ENCODE data around the gene TBC1D12. TPM values are rescaled to one million over a fixed set of nuclear protein-coding genes. Genes with fewer than 3 reads are reported as not detected.
A peak's percentile ranks its signal among the peaks of the same experiment; 100 is the strongest.
"Not testable (repeated sequence)": the region's sequence is repeated elsewhere in the genome, so short reads cannot be mapped to it uniquely, and the experiment has no call there.

Gene TBC1D12
- polyA plus RNA-seq, 1 donor: 21.6 TPM

DNA sequence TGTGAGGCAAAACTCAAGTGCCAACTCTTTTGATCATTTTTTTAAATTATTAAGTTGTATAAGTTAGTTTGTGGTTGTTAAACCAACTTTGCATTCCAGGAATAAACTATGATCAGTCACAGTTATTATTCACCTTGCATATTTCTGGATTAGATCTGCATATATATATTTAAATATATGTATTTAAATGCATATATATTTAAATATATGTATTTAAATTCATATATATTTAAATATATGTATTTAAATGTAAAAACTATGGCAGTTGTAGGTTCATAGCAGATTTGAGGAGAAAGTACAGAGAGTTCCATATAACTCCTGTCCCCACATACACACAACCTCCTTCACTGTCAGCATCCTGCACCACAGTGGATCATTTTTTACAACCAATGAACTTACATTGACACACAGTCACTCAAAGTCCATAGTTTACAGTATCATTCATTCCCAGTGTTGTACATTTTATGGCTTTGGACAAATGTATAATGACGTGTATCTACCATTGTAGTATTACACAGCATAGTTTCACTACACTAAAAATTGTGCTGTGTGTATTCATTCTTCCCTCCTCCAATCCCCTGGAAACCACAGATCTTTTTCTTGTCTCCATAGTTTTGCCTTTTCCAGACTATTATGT lies 49.7 kb downstream of the TBC1D12 start:
- DNase-seq: no peak

DNA sequence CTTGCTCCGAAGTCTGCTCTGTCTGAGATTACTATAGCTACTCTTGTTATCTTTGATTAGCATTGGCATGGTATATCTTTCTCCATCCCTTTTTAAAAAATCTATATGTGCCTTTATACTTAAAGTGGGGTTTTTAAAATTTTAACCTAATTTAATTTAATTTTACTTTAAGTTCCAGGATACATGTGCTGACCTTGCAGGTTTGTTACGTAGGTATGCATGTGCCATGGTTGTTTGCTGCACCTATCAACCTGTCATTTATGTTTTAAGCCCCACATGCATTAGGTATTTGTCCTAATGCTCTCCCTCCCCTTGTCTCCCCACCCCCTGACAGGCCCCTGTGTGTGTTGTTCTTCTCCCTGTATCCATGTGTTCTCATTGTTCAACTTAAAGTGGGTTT lies 54.6 kb downstream of the TBC1D12 start:
- DNase-seq: no peak

DNA sequence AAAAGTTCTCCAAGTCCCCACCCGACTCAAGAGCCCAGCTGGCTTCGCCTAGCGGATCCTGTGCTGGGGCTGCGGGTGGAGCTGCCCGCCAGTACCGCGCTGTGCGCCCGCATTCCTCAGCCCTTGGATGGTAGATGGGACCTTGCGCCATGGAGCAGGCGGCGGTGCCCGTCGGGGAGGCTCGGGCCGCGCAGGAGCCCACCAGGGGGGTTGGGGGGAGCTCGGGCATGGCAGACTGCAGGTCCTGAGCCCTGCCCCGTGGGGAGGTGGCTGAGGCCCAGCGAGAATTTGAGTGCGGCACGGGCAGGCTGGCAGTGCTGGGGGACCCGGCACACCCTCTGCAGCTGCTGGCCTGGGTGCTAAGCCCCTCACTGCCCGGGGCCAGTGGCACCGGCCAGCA lies 57.0 kb downstream of the TBC1D12 start:
- no peak for DNase-seq

DNA sequence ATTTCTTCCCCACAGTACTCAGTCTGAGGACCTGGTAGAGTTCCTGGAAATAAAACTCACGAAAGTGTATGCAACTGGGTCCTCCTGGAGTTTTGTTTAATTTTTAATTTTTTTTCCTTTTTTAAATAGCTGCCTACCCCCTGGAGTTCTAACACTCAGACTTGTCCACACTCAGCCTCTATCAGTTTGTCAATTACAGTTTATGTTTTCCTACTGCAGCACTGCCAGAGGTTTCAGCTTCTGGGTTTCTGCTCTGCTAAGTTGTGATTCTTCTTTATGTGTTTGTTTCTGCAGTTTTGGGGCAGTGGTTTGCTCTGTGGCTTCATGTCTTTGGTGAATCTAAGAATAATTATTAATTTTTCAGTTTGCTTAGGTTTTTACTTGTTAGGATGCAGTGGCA lies 59.2 kb downstream of the TBC1D12 start:
- no peak for DNase-seq

DNA sequence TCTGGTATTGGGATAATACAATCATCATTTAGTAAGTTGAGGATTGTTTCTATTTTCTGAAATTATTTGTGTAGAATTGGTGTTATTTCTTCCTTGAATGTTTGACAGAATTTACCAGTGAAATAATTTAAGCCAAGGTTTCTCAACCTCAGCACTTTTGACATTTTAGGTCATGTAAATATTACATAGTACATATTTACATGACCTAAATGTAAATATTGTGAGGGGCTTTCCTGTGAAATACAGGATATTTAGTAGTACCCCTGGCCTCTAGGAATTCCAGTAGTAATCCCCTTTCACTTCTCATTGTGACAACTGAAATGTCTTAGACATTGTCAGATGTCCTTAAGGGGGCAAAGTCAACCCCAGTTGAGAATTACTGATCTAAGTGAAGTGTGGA lies 59.8 kb downstream of the TBC1D12 start:
- DNase-seq: no peak

DNA sequence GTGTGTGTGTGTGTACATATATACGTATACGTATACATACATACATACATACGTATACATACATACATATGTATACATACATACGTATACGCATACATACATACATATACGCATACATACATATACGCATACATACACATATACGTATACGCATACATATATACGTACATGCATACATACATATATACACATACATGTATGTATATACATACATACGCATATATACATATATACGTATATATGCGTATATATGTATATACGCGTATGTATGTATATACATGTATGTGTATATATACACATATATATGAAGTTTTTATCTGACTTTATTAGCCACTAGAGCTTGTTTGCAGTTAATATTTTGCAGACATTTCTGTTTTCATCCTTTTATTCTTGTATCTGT lies 63.3 kb downstream of the TBC1D12 start:
- no peak for DNase-seq

DNA sequence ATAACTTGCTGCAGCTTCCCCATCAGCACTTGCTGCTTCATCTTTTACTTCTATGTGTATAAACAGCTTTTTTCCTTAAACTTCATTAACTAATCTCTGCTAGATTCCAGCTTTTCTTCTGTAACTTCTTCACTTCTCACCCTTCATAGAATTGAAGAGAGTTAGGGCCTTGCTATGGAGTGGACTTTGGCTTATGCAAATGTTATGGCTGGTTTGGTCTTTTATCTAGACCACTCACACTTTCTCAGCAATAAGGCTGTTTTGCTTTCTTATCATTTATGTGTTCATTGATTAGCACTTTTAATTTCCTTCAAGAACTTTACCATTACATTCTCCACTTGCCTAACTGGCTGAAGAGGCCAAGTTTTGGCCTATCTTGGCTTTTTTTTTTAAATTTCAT lies 79.1 kb downstream of the TBC1D12 start:
- DNase-seq: no peak

DNA sequence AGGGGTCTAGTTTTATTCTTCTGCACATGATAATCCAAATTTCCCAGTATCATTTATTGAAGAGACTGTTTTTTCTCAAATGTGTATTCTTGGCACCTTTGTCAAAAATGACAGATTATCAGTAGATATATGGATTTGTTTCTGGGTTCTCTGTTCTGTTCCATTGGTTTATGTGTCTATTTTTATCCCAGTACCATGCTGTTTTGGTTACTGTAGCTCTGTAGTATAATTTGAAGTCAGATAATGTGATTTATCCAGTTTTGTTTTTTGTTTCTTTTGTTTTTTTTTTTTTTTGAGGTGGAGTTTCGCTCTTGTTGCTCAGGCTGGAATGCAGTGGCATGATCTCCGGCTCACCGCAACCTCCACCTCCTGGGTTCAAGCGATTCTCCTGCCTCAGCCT lies 81.6 kb downstream of the TBC1D12 start:
- DNase-seq: no peak

DNA sequence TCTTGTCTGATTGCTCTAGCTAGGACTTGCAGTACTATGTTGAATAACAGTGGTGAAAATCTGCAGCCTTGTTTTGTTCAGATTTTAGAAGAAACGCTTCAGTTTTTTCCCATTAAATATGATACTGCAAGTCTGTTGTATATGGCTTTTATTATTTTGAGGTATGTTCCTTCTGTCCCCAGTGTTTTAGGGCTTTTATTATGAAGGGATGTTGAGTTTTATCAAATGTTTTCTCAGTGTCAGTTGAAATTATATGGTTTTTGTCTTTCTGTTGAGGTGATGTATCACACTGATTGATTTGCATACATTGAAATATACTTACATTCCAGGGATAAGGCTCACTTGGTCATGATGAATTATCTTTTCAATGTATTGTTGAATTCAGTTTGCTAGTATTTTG lies 82.8 kb downstream of the TBC1D12 start:
- DNase-seq: no peak

DNA sequence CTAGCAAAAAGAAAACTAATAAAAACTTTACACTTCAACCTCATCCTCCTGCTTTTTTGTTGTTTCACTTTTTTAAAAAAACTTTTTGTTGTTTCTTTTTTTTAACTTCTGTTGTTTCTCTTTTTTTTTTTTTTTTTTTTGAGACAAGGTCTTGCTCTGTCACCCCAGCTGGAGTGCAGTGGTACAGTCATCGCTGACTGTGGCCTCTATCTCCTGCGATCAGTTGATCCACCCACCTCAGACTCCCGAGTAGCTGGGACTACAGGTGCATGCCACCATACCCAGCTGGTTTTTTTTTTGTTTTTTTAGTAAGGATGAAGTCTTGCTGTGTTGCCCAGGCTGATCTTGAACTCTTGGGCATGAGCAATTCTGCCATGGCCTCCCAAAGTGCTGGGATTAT lies 85.2 kb downstream of the TBC1D12 start:
- DNase-seq: no peak

DNA sequence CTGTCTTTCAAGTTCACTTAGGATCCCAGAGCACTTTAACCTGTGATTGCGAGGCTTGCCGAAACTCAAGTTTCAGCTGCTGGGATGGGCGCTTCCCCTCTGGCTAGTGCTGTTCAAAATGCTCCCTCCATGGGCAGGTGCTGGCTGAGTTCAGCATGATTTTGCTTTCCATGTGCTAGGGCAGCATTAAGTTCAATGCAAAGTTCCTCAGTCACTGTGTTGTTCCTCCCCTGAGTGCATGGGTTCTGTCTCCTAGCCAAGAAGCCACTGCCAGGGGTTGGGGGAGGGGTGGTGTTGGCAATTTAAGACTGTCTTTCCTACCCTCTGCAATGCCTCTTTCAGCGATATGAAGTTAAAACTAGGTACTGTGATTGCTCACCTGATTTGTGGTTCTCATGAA lies 86.8 kb downstream of the TBC1D12 start:
- no peak for DNase-seq

DNA sequence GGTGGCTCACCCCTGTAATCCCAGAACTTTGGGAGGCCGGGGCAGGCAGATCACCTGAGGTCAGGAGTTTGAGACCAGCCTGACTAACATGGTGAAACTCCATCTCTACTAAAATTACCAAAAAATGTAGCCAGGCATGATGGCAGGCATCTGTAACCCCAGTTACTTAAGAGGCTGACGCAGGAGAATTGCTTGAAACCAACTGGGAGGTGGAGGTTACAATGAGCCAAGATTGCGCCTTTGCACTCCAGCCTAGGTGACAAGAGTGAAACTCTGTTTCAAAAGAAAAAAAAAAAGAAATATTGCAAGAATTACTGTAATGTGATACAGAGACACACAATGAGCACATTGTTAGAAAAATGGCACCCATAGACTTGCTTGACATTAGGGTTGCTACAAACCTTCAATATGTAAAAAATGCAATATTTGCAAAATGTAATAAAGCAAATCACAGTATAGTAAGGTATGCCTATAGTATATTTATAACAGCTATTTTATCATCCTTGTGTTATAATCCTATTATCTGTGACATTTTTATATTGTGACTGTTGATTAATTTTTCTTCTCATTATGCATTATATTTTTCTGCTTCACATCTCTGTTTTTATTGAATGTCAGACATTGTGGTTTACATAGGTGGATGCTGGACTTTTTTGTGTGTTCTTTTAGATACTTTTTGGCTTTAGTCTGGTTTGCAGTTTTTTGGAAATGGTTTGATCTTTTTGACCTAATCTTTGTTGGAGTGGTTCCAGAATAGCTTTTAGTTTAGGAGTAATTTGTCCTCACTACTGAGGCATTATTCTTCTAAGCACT lies 87.8 kb downstream of the TBC1D12 start:
- DNase-seq: no peak

DNA sequence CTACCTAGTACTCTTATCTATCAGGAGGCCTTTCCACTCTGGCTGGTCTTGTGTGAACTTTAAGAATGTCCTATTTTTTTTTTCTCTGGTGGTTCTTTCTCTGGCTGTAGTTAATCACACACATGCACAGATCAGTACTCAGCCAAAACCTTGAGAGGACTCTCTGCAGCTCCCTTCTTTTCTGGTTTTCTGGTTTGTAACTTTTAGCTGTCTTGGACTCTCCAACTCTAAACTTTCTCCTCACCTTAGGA lies 88.4 kb downstream of the TBC1D12 start:
- no peak for DNase-seq

DNA sequence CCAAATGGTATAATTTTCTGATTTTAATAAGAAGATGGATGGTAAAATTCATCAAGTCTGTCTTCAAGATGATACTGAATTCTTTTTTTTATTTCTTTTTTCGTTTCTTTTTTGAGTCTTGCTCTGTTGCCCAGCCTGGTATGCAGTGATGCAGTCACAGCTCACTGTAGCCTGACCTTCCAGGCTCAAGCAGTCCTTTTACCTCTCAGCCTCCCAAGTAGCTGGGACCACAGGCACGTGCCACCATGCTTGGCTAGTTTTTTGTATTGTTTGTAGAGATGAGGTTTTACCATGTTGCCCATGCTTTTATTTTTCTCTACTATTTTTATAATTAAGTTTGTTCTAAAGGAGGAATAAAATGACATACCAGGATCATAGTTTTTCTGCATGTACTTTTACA lies 91.1 kb downstream of the TBC1D12 start:
- no peak for DNase-seq

DNA sequence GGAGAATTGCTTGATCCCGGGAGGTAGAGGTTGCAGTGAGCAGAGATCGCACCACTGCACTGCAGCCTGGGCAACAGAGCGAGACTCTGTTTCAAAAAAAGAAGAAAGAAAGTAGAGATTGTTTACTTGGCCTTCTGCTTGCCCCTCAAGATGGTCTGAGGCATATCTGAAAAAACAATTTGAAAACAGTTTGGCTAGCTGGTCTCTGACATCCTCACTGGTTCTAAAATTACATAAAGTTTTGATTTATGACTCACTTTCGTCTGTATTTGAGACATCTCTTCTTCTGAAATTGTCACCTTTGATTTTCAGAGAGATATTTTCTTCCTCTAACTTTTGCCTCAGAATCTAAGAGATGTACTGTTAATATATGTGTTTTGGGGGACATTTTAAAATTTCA lies 93.7 kb downstream of the TBC1D12 start:
- DNase-seq: no peak

DNA sequence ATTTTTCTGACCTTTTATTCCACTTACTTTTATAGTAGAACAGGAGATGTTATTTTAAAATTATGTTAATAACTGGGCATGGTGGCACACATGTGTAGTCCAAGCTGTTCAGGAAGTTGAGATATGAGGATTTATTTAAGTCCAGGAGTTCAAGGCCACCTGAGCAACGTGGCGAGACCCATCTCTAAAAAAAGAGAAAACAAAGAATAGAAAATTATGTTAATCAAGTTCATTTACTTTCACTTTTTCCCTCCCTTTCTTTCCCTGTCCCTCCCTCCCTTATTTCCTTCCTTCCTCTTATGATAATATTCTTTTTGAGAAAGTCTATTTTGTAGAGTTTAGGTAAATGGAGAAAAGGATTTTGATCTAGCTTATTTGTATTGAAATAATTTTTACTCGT lies 94.3 kb downstream of the TBC1D12 start:
- DNase-seq: no peak

DNA sequence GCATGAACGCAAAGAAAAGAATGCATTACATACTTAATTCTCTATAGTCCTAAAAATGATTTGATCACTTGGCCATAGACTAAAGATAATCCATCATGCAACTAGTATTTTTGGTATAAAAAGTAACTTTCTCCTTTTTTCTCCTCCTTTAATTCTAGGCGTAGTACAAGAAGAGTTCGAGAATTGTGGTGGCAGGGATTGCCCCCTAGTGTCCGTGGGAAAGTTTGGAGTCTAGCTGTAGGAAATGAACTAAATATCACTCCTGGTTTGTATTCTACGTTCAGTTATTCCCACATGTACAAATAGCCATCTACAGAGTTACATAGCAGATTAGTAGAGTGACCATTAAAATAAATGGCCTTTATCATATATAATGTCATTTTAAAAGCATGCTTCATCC lies 97.7 kb downstream of the TBC1D12 start:
- DNase-seq: peak; percentile 3

DNA sequence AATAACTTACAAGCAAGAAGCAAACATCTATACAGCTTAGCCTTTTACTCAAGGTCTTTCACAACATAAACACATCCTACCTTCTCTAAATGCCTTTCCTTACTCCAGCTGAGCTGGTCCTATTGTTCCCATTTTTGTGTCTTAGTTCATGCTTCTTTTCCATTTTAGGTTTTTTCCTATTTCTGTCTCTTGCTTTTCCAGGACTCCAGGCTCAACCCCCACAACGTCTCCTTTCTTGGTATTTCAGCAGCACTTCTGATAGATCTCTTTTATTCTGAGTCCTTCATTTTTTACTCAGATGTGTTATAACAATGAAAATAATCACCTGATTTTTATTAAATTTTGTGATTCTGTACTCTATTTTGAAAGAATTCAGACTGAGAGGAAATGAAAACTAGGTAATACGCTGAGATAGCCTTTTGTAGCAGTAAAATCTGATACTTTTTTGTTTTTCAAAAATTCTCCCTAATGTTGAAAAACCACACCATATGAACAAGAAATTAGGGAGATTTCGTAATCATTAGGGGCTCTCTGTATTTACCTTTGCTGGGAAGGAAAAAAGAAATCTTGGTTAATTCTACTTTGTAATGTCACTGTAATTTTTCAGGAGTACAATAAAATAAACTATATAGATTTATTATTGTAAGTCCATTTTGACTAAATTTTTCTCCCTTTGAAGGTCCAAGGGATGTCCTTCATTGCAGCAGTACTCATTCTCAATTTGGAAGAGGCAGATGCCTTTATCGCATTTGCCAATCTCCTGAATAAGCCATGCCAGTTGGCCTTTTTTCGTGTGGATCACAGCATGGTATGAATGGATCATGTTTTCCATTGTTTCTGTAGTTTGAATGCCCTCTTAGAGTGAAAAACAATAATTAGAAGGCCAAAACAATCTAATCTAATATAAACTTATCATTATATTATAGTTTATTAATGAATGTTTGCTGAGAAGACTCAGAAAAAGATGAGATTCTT lies 119.2 kb downstream of the TBC1D12 start:
- DNase-seq: no peak

DNA sequence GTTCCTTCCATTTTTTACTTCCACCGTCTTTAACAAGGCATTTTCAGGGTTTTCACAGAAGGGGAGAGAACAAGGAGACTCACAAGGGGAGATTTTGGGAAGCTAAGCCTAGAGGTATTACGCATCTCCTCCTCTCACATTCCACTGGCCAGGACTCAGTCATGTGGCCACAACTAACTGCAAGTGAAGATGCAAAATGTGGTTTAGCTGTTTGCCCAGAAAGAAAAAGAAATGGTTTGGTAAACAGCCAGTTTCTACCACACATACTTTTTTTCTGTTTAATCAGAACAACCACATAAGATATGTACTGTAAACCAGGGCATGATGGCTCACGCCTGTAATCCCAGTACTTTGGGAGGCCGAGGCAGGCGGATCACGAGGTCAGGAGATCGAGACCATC lies 121.8 kb downstream of the TBC1D12 start:
- no peak for DNase-seq

DNA sequence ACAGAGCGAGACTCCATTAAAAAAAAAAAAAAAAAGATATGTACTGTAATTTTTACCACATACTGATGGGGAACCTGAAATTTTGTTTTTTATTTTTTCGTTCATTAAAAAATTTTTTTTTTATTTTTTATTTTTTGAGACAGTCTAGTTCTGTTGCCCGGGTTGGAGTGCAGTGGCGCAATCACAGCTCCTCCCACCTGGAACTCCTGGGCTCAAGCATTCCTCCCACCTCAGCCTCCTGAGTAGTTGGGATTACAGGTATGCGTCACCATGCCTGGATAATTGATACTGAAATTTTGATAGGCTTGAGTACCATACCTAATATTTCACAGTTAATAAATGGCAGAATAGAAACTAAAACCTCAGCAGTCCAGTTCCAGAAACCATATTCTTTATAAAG lies 122.4 kb downstream of the TBC1D12 start:
- DNase-seq: no peak

DNA sequence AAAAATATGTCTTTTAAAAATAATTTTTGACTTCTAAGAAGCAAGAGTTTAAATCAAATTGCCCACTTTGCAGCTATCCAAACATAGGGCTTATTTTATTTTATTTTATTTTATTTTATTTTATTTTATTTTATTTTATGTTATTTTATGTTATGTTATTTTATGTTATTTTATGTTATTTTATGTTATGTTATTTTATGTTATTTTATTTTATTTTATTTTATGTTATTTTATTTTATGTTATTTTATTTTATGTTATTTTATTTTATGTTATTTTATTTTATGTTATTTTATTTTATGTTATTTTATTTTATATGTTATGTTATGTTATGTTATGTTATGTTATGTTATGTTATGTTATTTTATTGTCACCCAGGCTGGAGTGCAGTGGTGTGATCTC lies 129.2 kb downstream of the TBC1D12 start:
- DNase-seq: not testable (repeated sequence)

DNA sequence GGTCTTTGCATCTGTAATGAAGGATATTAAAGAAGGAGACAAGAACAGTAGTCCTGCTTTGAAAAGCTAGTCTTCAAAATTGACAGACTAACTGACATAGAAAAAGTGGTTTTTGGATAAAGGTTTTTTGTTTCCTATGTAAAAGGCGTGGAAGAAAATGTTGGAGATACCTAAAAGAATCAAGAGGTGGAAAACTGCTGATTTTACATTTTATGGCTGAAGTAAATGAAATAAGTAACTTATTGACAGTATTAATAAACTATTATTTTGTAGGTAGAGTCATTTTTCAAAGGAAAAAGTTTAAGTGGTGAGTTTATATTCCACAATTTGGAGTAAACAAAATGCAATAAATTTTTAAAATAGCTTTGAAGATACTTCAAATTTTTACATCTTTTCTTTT lies 130.7 kb downstream of the TBC1D12 start:
- no peak for DNase-seq

DNA sequence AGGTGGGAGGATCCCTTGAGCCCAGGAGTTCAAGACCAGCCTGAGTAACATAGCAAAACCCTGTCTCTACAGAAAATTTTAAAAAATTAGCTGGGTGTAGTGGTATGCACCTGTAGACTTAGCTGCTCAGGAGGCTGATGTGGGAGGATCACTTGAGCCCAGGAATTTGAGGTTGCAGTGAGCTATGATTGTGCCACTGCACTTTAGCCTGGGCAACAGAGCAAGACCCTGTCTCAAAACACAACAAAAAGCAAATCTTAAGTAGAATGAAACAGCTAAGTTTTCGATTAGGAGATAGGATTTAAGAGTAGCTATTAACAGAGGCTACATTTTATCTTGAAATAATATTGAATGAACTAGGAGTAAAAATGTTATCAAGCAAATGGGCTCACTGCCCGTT lies 139.9 kb downstream of the TBC1D12 start:
- not testable (repeated sequence) for DNase-seq

Data from left kidney (tissue), 2 donors.